Fibroblast of lung (primary cell): ENCODE measurements around the gene CLNK. TPM values are rescaled to one million over a fixed set of nuclear protein-coding genes. Genes with fewer than 3 reads are reported as not detected.

ENCODE experiments used
- DNase-seq, 2 donors: peaks; one replicate each; pipeline versions ENCODE4 v3.0.0 to v3.0.0-alpha.2; 2010; ENCODE audit warnings: low read depth in 2 of 2
- H2AFZ ChIP-seq: 2 replicates; pipeline ENCODE4 v1.5.1; 2012; ENCODE audit warnings: low read length, control low read depth, inconsistent platforms
- H3K27ac ChIP-seq: 2 replicates; pipeline ENCODE4 v1.5.1; 2011; ENCODE audit warnings: low read length, control low read depth; ENCODE audit not compliant: insufficient read depth
- H3K27me3 ChIP-seq: 2 replicates; pipeline ENCODE4 v1.5.1; 2011; ENCODE audit warnings: mild to moderate bottlenecking, low read length; ENCODE audit not compliant: control insufficient read depth, insufficient read depth
- H3K36me3 ChIP-seq: 2 replicates; pipeline ENCODE4 v1.5.1; 2011; ENCODE audit warnings: low read length; ENCODE audit not compliant: control insufficient read depth, insufficient read depth
- H3K4me1 ChIP-seq: 2 replicates; pipeline ENCODE4 v1.5.1; 2011; ENCODE audit warnings: low read length; ENCODE audit not compliant: control insufficient read depth, insufficient read depth; ENCODE audit errors: extremely low read depth
- H3K4me2 ChIP-seq: 2 replicates; pipeline ENCODE4 v1.5.1; 2011; ENCODE audit warnings: low read length, control low read depth; ENCODE audit not compliant: insufficient read depth; ENCODE audit errors: extremely low read depth
- H3K4me3 ChIP-seq, 4 experiments: fragments of 200-600 bp in 1 of 4; sonication (generic) in 1 of 4; replicated peaks in 1 of 4; 2 replicates each; pipeline ENCODE4 v1.5.1; 2011 to 2016; ENCODE audit warnings: low read length in 4 of 4, low read depth in 3 of 4, mild to moderate bottlenecking in 3 of 4, control low read depth in 2 of 4, inconsistent platforms in 1 of 4, mixed read lengths in 1 of 4; ENCODE audit not compliant: insufficient read depth in 1 of 4; ENCODE audit errors: control extremely low read depth in 1 of 4
- H3K79me2 ChIP-seq: 2 replicates; pipeline ENCODE4 v1.5.1; 2012; ENCODE audit warnings: mild to moderate bottlenecking, low read length, inconsistent platforms; ENCODE audit not compliant: control insufficient read depth, insufficient read depth
- H3K9ac ChIP-seq: 2 replicates; pipeline ENCODE4 v1.5.1; 2011; ENCODE audit warnings: mild to moderate bottlenecking, low read length, control low read depth; ENCODE audit not compliant: insufficient read depth
- H3K9me3 ChIP-seq: 2 replicates; pipeline ENCODE4 v1.5.1; 2012; ENCODE audit warnings: low read depth, low read length; ENCODE audit not compliant: control insufficient read depth, insufficient read depth
- H4K20me1 ChIP-seq: 2 replicates; pipeline ENCODE4 v1.5.1; 2011; ENCODE audit warnings: low read length; ENCODE audit not compliant: control insufficient read depth, insufficient read depth; ENCODE audit errors: extremely low read depth
- EZH2 ChIP-seq: IDR thresholded peaks from 2 replicates; pipeline ENCODE4 v1.5.1; 2012; ENCODE audit warnings: low read length, control low read depth, mild to moderate bottlenecking; ENCODE audit errors: missing control alignments
- polyA plus RNA-seq, 2 donors: library from polyadenylated mRNA; depleted of rRNA in 1 of 2; stranded (reverse) in 1 of 2; unstranded in 1 of 2; fragments of >200 nt; gene quantifications; 2 replicates each; pipeline ENCODE4 v1.2.1, GENCODE V29; 2011 to 2012; ENCODE audit warnings: missing spikeins in 1 of 2
- total RNA-seq: library from RNA; depleted of rRNA; stranded (reverse); fragments of >200 nt; gene quantifications from 2 replicates; pipeline ENCODE4 v1.2.1, GENCODE V29; 2014
- TF ChIP-seq, protein P1 (sequence below), 2 donors: IDR thresholded peaks in 1 of 2; conservative IDR thresholded peaks in 1 of 2; 1 replicate in 1 of 2; 2 replicates in 1 of 2; pipeline ENCODE4 v1.5.1; 2011 to 2012; ENCODE audit warnings: low read length in 2 of 2, control low read depth in 1 of 2, inconsistent platforms in 1 of 2, low read depth in 1 of 2, mild to moderate bottlenecking in 1 of 2

Gene CLNK
- total and polyA plus RNA-seq, 2 donors (not counting 1 experiment from before 2014, with no cell fraction given): not detected

GRCh38 chr4:10596586-10597290 is 87.8 kb downstream of the CLNK start:
- Histone ChIP-seq H2AFZ (no peak overlapping the region), H3K9ac (no peak overlapping the region), H3K27ac (no peak overlapping the region), H3K27me3 (no peaks in the 10 kb centered on the region), H3K36me3 (no peaks in the 10 kb centered on the region), H3K4me1 (peaks cover 2% of the 10 kb centered on the region), H4K20me1 (no peaks in the 10 kb centered on the region), H3K79me2 (no peaks in the 10 kb centered on the region), H3K4me2 (no peak overlapping the region), H3K9me3 (no peaks in the 10 kb centered on the region), H3K4me3 (no peak overlapping the region)
- TF ChIP-seq EZH2: no peak
- TF ChIP-seq, protein P1, sequence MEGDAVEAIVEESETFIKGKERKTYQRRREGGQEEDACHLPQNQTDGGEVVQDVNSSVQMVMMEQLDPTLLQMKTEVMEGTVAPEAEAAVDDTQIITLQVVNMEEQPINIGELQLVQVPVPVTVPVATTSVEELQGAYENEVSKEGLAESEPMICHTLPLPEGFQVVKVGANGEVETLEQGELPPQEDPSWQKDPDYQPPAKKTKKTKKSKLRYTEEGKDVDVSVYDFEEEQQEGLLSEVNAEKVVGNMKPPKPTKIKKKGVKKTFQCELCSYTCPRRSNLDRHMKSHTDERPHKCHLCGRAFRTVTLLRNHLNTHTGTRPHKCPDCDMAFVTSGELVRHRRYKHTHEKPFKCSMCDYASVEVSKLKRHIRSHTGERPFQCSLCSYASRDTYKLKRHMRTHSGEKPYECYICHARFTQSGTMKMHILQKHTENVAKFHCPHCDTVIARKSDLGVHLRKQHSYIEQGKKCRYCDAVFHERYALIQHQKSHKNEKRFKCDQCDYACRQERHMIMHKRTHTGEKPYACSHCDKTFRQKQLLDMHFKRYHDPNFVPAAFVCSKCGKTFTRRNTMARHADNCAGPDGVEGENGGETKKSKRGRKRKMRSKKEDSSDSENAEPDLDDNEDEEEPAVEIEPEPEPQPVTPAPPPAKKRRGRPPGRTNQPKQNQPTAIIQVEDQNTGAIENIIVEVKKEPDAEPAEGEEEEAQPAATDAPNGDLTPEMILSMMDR (conservative IDR thresholded peaks at IDR 0.05 in 1 of 2, IDR thresholded peaks at IDR 0.05 in 1 of 2; ENCODE audit: low read depth in 1 of 2, low read length in 2 of 2): no peak
- peak in 1 of 2 donors; percentile 72 for DNase-seq

GRCh38 chr4:10593130-10593529 is 91.4 kb downstream of the CLNK start:
- Histone ChIP-seq H3K9me3 (no peaks in the 10 kb centered on the region), H4K20me1 (no peaks in the 10 kb centered on the region), H3K4me2 (no peak overlapping the region)

DNA sequence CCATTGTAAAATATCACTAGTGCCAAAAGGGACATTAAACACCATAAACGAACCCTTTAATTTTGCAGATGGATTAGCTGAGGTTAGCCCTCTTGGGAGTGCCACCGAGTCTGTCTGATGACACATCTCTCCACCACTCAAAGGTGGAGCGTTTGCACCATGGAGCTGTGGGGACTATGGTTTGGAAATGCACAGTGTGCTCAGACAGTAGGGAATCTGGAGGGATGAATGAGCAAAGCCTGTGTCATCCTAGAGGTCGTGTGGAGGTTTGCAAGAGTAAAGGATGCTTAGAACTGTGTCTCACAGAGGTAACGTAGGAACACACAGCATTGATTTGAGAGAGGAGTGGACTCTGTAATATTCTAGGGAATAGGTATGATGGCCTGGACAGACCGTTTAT is 93.7 kb downstream of the CLNK start:
- no peaks in the 10 kb centered on the region for H3K79me2 ChIP-seq
- no peaks in the 10 kb centered on the region for H4K20me1 ChIP-seq
- peaks cover 10% of the 10 kb centered on the region for H3K4me1 ChIP-seq
- no peaks in the 10 kb centered on the region for H3K36me3 ChIP-seq
- H3K4me2 ChIP-seq: no peak overlapping the region
- no peak overlapping the region for H3K27ac ChIP-seq
- peak; percentile 13 to 79 for DNase-seq
- no peak overlapping the region for H3K4me3 ChIP-seq
- H3K27me3 ChIP-seq: no peaks in the 10 kb centered on the region
- no peak for TF ChIP-seq EZH2
- TF ChIP-seq, protein P1 (conservative IDR thresholded peaks at IDR 0.05 in 1 of 2, IDR thresholded peaks at IDR 0.05 in 1 of 2; ENCODE audit: low read depth in 1 of 2, low read length in 2 of 2): no peak
- no peaks in the 10 kb centered on the region for H3K9me3 ChIP-seq
- H3K9ac ChIP-seq: no peak overlapping the region
- no peak overlapping the region for H2AFZ ChIP-seq

More at GRCh38 chr4:10593130-10593529, 91.4 kb downstream of the CLNK start:
- DNase-seq: no peak
- Histone ChIP-seq H2AFZ (no peak overlapping the region), H3K27me3 (no peaks in the 10 kb centered on the region), H3K36me3 (no peaks in the 10 kb centered on the region), H3K79me2 (no peaks in the 10 kb centered on the region), H3K27ac (no peak overlapping the region), H3K4me3 (no peak overlapping the region), H3K9ac (no peak overlapping the region), H3K4me1 (peaks cover 11% of the 10 kb centered on the region)
- no peak for TF ChIP-seq EZH2
- TF ChIP-seq, protein P1 (conservative IDR thresholded peaks at IDR 0.05 in 1 of 2, IDR thresholded peaks at IDR 0.05 in 1 of 2; ENCODE audit: low read depth in 1 of 2, low read length in 2 of 2): no peak
